HT-29 (cell line): ENCODE data around the gene ADCK1. TPM values are rescaled to one million over a fixed set of nuclear protein-coding genes. Genes with fewer than 3 reads are reported as not detected.
A peak's percentile ranks its signal among the peaks of the same experiment; 100 is the strongest.
"Not testable (repeated sequence)": the region's sequence is repeated elsewhere in the genome, so short reads cannot be mapped to it uniquely, and the experiment has no call there.

Experiments used
- DNase-seq: peaks from one replicate; pipeline ENCODE4 v3.0.0-alpha.2; 2015; ENCODE audit warnings: low spot score
- total RNA-seq: library from RNA; depleted of rRNA; stranded (reverse); fragments of >200 nt; shearing (Covaris generic); gene quantifications from 2 replicates; pipeline ENCODE4 v1.2.3, GENCODE V29; 2014

ADCK1 gene
- total RNA-seq, 1 experiment from 2014 or later: 4.3 TPM

GRCh38 chr14:77865455-77865854 is 65.5 kb downstream of the ADCK1 start:
- DNase-seq: no peak

GRCh38 chr14:77866932-77867331 is 67.0 kb downstream of the ADCK1 start:
- DNase-seq: no peak

- DNase-seq: no peak
Observed at GRCh38 chr14:77867476-77867875, 67.6 kb downstream of the ADCK1 start.

GRCh38 chr14:77868552-77869285 is 68.8 kb downstream of the ADCK1 start:
- DNase-seq: no peak

GRCh38 chr14:77869340-77869739 is 69.4 kb downstream of the ADCK1 start:
- no peak for DNase-seq

GRCh38 chr14:77870646-77871045 is 70.7 kb downstream of the ADCK1 start:
- no peak for DNase-seq

- no peak for DNase-seq
Observed at GRCh38 chr14:77872152-77872551, 72.2 kb downstream of the ADCK1 start.

GRCh38 chr14:77872983-77873382 is 73.1 kb downstream of the ADCK1 start:
- no peak for DNase-seq

- no peak for DNase-seq
Observed at GRCh38 chr14:77878783-77879182, 78.9 kb downstream of the ADCK1 start.

GRCh38 chr14:77880056-77880455 is 80.1 kb downstream of the ADCK1 start:
- DNase-seq: no peak

- DNase-seq: peak; percentile 33
Observed at GRCh38 chr14:77882098-77882497, 82.2 kb downstream of the ADCK1 start.

GRCh38 chr14:77882636-77883035 is 82.7 kb downstream of the ADCK1 start:
- no peak for DNase-seq

- no peak for DNase-seq
Observed at GRCh38 chr14:77883131-77883846, 83.4 kb downstream of the ADCK1 start.

GRCh38 chr14:77883847-77884238 is 83.9 kb downstream of the ADCK1 start:
- no peak for DNase-seq

GRCh38 chr14:77885367-77885766 is 85.5 kb downstream of the ADCK1 start:
- DNase-seq: no peak

- DNase-seq: no peak
Observed at GRCh38 chr14:77886010-77886409, 86.1 kb downstream of the ADCK1 start.

- DNase-seq: not testable (repeated sequence)
Observed at GRCh38 chr14:77888903-77889302, 89.0 kb downstream of the ADCK1 start.

GRCh38 chr14:77889971-77890442 is 90.1 kb downstream of the ADCK1 start:
- DNase-seq: no peak

- DNase-seq: no peak
Observed at GRCh38 chr14:77890873-77891272, 91.0 kb downstream of the ADCK1 start.

- DNase-seq: no peak
Observed at GRCh38 chr14:77892381-77892871, 92.5 kb downstream of the ADCK1 start.

- no peak for DNase-seq
Observed at GRCh38 chr14:77892890-77893484, 93.1 kb downstream of the ADCK1 start.

GRCh38 chr14:77897374-77897773 is 97.5 kb downstream of the ADCK1 start:
- no peak for DNase-seq
